Measurements from ENCODE around the gene ZNF337. TPM values are rescaled to one million over a fixed set of nuclear protein-coding genes. Genes with fewer than 3 reads are reported as not detected.

Gene ZNF337
- total RNA-seq, 1 experiment from 2014 or later = 9.1 TPM

DNA sequence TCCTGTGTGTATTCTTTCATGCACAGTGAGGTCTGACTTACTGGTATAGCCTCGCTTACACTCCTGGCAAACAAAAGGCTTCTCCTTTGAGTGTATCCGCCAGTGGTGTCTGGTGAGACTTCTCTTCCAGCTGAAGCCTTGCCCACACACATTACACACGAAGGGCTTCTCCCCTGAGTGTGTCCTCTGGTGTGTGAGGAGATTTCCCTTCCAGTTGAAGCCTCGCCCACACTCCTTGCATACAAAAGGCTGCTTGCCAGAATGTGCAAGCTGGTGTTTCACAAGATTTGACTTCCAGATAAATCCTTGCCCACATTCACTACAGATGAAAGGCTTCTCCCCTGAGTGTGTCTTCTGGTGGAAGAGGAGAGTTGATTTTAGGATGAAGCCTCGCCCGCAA lies 21.5 kb downstream of the ZNF337 start:
- BruUV-seq (replicated peaks) = no TSS peak
- POLR2A ChIA-PET = no interaction called here
- in situ Hi-C loops (cut with HindIII; ENCODE audit: low pct_unique_long_range_greater_than_20kb, low sequenced_read_pairs) = no loop called here

DNA sequence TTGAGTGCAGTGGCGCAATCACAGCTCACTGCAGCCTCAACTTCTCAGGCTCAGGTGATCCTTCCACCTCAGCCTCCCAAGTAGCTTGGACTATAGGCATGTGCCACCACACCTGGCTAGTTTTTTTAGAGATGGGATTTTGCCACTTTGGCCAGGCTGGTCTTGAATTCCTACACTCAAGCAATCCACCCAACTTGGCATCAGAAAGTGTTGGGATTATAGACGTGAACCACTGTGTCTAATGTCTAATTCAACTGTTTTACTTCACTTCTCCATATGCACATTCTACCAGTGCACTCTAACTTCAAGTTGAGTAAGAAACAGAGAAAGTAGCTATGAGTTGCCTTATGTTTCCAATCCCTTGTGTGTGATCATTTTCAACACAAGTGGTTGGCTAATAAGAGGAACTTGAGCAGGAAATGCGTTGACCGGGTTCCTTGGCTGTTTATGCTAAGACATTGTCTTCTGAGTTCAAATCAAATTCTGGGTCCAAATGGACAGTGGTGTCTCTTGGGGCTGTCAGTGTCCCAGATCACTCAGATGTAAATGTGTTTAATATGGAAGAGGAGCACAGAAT lies 23.9 kb downstream of the ZNF337 start:
- no peak for DNase-seq (ENCODE audit: low read depth, low spot score)

More for the DNA sequence above, 21.5 kb downstream of the ZNF337 start:
- Histone ChIP-seq H3K4me1 (ENCODE audit: control insufficient read depth, insufficient read depth, low read length) (no peaks in the 10 kb centered on the region), H3K27me3 (ENCODE audit: control insufficient read depth, insufficient read depth, low read length) (no peaks in the 10 kb centered on the region), H3K27ac (ENCODE audit: low read length) (no peak overlapping the region), H3K4me3 (ENCODE audit: low read depth in 2 of 2, low read length in 2 of 2) (no peak overlapping the region), H3K36me3 (ENCODE audit: control insufficient read depth, insufficient read depth, low read length) (0 out of 2 replicates have a peak, but pooled peaks cover 4% of the 10 kb centered on the region), H3K9me3 (ENCODE audit: control insufficient read depth, insufficient read depth, low read depth, low read length) (no peaks in the 10 kb centered on the region)
- TF ChIP-seq SIN3A (IDR thresholded peaks at IDR 0.05; ENCODE audit: borderline replicate concordance, insufficient read depth, low read depth, low read length) = no peak
- TF ChIP-seq TCF7L2 (IDR thresholded peaks at IDR 0.05; ENCODE audit: low read depth, low read length) = no peak
- TF ChIP-seq, protein P1, sequence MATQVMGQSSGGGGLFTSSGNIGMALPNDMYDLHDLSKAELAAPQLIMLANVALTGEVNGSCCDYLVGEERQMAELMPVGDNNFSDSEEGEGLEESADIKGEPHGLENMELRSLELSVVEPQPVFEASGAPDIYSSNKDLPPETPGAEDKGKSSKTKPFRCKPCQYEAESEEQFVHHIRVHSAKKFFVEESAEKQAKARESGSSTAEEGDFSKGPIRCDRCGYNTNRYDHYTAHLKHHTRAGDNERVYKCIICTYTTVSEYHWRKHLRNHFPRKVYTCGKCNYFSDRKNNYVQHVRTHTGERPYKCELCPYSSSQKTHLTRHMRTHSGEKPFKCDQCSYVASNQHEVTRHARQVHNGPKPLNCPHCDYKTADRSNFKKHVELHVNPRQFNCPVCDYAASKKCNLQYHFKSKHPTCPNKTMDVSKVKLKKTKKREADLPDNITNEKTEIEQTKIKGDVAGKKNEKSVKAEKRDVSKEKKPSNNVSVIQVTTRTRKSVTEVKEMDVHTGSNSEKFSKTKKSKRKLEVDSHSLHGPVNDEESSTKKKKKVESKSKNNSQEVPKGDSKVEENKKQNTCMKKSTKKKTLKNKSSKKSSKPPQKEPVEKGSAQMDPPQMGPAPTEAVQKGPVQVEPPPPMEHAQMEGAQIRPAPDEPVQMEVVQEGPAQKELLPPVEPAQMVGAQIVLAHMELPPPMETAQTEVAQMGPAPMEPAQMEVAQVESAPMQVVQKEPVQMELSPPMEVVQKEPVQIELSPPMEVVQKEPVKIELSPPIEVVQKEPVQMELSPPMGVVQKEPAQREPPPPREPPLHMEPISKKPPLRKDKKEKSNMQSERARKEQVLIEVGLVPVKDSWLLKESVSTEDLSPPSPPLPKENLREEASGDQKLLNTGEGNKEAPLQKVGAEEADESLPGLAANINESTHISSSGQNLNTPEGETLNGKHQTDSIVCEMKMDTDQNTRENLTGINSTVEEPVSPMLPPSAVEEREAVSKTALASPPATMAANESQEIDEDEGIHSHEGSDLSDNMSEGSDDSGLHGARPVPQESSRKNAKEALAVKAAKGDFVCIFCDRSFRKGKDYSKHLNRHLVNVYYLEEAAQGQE (IDR thresholded peaks at IDR 0.05; ENCODE audit: insufficient read depth in 1 of 2, low read depth in 2 of 2, low read length in 1 of 2) = no peak
- no peak for TF ChIP-seq POLR2AphosphoS5 (IDR thresholded peaks at IDR 0.05; ENCODE audit: low read depth, low read length)
- no peak for TF ChIP-seq CTCF (IDR thresholded peaks at IDR 0.05)
- intact Hi-C loops (cut with micrococcal nuclease; ENCODE audit: unreplicated experiment) = no loop called here
- ATAC-seq = no peak
- CTCF ChIA-PET = no interaction called here
- DNase-seq (ENCODE audit: low read depth, low spot score) = no peak

More for the DNA sequence above, 23.9 kb downstream of the ZNF337 start:
- Histone ChIP-seq H3K4me1 (ENCODE audit: control insufficient read depth, insufficient read depth, low read length) (no peaks in the 10 kb centered on the region), H3K36me3 (ENCODE audit: control insufficient read depth, insufficient read depth, low read length) (0 out of 2 replicates have a peak, but pooled peaks cover 4% of the 10 kb centered on the region), H3K9me3 (ENCODE audit: control insufficient read depth, insufficient read depth, low read depth, low read length) (no peaks in the 10 kb centered on the region), H3K27me3 (ENCODE audit: control insufficient read depth, insufficient read depth, low read length) (no peaks in the 10 kb centered on the region), H3K27ac (ENCODE audit: low read length) (no peak overlapping the region), H3K4me3 (ENCODE audit: low read depth in 2 of 2, low read length in 2 of 2) (no peak overlapping the region)
- TF ChIP-seq SIN3A (IDR thresholded peaks at IDR 0.05; ENCODE audit: borderline replicate concordance, insufficient read depth, low read depth, low read length) (no peak), TCF7L2 (IDR thresholded peaks at IDR 0.05; ENCODE audit: low read depth, low read length) (no peak), CTCF (IDR thresholded peaks at IDR 0.05) (no peak), POLR2AphosphoS5 (IDR thresholded peaks at IDR 0.05; ENCODE audit: low read depth, low read length) (no peak)
- TF ChIP-seq, protein P1 (IDR thresholded peaks at IDR 0.05; ENCODE audit: insufficient read depth in 1 of 2, low read depth in 2 of 2, low read length in 1 of 2) = no peak
- no peak for ATAC-seq
- in situ Hi-C loops (cut with HindIII; ENCODE audit: low pct_unique_long_range_greater_than_20kb, low sequenced_read_pairs) = no loop called here
- intact Hi-C loops (cut with micrococcal nuclease; ENCODE audit: unreplicated experiment) = no loop called here
- BruUV-seq (replicated peaks) = no TSS peak
- POLR2A ChIA-PET = no interaction called here
- CTCF ChIA-PET = no interaction called here

Data from Panc1 (cell line).